ENCODE data around the gene METTL8.
"Not testable (repeated sequence)": the region's sequence is repeated elsewhere in the genome, so short reads cannot be mapped to it uniquely, and the experiment has no call there.

The METTL8 gene

GRCh38 chr2:171430516-171431410 is 3.0 kb downstream of the METTL8 start:
- DNase-seq (ENCODE audit: low spot score) = no peak

DNA sequence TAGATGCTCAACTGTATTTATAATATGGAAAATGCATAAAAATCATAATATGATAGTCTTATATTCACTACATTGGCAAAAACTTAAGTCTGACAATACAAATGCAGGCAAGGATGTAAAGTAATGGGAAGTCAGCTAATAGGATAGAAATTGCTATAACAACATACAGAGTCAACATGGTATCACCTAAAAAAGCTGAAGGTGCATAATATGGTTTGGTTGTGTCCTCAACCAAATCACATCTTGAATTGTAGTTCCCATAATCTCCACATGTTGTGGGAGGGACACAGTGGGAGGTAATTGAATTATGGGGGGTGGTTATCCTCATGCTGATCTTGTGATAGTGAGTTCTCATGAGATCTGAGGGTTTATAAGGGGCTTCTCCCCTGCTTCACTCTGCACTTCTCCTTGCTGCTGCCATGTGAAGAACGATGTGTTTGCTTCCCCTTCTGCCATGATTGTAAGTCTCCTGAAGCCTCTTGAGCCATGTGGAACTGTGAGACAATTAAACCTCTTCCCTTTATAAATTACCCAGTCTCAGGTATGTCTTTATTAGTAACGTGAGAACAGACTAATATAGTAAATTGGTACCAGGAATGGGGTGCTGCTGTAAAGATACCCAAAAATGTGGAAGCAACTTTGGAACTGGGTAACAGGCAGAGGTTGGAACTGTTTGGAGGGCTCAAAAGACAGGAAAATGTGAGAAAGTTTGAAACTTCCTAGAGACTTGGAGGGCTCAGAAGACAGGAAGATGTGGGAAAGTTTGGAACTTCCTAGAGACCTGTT is 10.9 kb downstream of the METTL8 start:
- not testable (repeated sequence) for DNase-seq (ENCODE audit: low spot score)

- no peak for DNase-seq (ENCODE audit: low spot score)
These were observed 12.8 kb downstream of the METTL8 start for GRCh38 chr2:171420728-171421563.

DNA sequence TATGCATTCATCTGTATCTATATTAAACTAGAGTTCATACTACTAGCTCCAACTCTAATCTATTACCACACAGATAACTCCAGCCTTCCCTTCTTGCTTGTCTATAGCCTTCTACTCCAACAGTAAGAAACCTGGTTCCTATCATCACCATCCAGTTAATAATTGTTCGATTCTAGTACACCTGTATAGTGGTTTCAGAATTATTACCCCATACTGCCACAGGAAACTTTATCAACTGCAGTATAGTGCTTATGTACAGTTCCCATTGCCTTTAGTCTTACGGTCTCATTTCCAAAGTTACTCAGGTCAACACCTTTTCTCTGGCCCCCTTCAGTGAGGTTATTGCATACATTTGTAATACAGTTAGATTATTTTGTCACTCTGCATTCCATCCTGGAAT is 14.5 kb downstream of the METTL8 start:
- no peak for DNase-seq (ENCODE audit: low spot score)

DNA sequence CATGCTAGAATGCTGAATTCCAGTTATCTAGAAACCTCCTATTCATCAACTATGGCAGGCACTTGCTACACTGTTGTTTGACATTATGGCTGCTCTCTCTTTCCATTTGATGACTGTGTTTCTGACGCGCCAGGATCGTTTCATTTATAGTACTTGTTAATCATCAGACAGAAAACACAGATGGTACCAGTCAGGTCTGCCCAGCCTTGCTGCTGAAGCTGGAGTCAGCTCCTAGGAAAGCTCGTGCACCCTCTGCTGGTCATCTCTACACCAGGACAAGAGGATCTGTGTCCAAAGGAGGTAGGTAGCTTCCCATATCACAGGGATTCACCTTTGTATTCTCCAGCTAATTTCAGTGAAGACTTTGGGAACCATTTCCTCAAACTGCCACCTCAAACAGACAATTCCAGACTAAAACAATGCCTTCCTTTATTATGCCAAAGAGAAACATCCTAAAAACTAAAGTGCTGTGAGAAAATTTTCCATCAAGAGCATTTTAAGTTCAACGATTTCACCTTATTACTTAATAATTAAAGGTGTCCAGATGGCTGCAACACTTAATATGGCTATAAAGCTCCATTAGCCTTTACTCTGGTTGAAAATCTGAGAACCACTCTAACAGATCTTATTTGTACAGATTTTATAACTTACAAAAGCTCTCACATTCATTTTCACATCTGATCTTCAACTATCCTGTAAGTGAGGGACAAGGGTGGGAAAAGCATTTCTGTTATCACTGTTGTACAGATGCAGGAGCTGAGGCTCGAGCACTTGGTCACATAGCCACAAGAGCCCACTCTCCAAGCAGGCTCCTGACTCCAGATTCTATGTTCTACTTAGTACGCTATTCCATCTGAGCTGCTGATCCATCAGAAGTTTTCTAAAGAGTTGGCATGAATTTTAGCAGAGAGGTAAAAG is 17.5 kb downstream of the METTL8 start:
- DNase-seq (ENCODE audit: low spot score) = peak; percentile 73

DNA sequence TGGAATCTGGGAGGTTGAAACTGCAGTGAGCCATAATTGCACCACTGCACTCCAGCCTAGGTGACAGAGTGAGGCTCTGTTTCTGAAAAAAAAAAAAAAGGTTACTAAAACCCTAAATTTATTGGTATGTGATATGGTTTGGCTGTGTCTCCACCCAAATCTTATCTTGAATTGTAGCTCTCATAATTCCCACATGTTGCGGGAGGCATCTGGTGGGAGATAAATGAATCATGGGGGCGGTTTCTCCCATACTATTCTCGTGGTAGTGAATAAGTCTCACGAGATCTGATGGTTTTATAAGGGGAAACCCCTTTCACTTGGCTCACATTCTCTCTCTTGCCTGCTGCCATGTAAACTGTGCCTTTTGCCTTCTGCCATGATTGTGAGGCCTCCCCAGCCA is 19.1 kb downstream of the METTL8 start:
- not testable (repeated sequence) for DNase-seq (ENCODE audit: low spot score)

GRCh38 chr2:171412571-171413175 is 21.1 kb downstream of the METTL8 start:
- no peak for DNase-seq (ENCODE audit: low spot score)

DNA sequence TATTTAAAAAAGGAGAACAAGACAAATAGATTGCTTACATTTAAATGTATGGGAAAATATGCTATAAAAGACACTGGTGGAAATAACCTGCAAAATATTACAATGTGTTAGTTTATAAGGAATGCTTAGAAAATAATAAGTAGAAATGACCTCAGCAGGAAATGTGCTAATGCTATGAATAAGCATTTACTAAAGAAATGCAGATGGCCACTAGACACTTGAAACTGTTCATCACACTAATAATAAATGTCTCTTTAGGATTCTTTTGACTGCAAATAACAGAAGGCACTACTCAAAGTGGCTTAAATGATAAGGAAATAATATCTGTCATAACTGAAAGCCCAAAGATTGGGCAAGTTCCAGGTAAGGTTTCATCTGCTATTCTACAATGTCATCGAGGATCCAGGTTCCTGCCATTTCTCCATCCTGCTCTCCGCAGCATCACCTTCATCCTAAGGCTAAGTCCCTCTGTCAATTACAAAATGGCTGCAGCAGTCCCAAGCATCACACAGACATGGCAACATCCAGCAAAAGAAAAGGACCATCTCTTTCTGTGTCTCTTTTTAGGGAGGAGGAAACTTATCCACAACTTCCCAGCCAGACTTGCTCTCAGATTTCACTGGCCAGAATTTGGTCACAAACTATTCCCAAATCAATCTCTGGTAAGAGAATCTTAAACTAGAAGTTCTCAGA is 21.9 kb downstream of the METTL8 start:
- DNase-seq (ENCODE audit: low spot score) = no peak

- DNase-seq (ENCODE audit: low spot score) = no peak
These were observed 22.6 kb downstream of the METTL8 start for GRCh38 chr2:171411214-171411613.

GRCh38 chr2:171410624-171411023 is 23.2 kb downstream of the METTL8 start:
- no peak for DNase-seq (ENCODE audit: low spot score)

- DNase-seq (ENCODE audit: low spot score) = no peak
These were observed 23.7 kb downstream of the METTL8 start for GRCh38 chr2:171410101-171410500.

DNA sequence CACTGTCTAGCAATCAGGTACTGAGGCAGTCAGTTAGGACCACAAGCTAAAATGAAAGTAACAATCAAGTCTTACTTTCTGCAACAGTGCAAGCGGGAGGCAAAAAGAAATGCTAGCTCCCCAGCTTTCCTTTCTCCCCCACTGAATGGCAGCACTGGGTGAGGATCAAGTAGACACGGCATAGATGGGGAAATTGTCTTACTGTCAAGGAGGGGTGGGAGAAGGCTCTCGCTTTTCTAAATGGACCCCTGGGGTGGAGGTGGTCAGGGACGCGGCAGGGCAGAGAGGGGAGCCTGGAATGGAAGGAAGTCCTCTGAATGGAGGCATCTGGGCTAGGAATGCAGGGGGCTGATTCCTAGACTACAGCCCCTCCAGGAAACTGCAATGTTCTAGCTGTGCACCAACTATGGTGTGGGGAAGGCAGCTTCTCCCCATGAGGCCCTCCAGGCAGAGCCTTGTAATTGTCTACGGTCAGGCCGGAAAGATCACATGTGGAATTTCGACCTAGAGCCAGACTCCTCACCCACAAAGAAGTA is 24.3 kb downstream of the METTL8 start:
- DNase-seq (ENCODE audit: low spot score) = no peak

DNA sequence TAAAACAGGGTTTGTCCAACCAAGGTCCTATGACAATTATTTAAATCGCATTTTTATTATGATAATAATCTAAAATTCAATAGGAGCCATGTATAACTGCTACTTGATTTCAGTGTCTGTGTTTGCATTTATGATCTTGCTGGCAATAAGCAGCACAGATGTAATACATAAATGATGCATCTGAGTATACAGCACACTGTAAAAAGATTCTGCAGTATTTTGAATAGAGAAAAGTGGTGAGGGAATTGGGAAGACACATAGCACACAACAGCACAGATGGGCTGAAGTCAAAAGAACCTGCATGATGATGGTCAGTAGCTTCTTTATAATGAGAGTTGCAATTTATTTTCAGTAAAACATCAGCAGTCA is 26.1 kb downstream of the METTL8 start:
- DNase-seq (ENCODE audit: low spot score) = no peak

GRCh38 chr2:171407030-171407675 is 26.6 kb downstream of the METTL8 start:
- DNase-seq (ENCODE audit: low spot score) = no peak

DNA sequence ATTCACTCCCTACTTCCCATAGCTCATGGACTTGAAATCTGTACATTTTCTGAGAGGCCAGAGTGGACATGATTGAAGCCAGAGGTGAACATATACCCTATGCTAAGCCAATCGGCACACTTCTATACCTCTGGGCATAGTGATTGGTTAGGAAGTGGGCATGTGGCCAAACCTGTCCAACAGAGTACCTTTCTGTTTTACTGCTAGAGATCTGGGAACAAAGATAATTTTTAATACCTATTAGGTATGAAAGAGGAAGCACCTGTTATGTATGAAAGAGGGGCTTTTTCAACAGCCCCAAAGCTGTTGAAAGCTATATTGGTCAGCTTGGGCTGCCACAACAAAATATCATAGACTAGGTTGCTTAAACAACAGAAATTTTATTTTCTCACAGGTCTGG is 27.7 kb downstream of the METTL8 start:
- no peak for DNase-seq (ENCODE audit: low spot score)

DNA sequence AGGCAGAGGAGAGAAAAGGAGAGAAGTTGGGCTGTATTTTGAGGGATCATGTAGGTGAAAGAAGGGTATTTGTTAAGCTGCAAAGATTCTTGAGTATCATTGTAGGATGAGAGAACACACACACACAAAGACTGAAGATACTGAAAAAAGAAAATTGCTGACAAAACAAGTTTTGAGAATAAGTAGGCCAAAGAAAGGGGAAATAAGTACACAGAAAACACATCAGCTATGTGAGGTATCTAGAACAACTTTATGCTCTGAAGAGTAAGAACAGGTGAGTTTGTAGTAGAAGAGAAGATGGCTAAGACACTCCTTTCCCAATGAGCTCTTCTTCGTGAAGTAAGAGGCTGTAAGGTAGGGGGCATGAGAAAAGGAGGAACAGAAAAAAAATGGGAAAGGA is 28.2 kb downstream of the METTL8 start:
- no peak for DNase-seq (ENCODE audit: low spot score)

DNA sequence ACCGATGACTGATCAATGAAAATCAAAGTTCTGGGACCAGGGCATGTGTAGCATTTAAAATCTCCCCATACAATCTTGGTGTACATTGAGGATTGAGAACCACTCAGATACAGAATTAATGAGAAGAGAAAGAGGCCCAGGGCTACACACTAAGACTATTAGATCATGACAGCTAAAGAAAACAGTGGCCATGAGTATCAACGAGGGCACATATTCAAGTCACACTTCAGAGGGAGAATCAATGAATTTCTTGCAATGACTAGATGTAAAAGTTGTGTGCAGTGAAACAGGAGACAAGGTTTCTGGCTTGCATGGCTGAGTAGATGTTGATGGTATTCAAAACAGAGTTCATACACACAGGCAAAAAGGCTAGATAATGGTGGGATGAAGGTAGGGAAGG is 29.1 kb downstream of the METTL8 start:
- no peak for DNase-seq (ENCODE audit: low spot score)

DNA sequence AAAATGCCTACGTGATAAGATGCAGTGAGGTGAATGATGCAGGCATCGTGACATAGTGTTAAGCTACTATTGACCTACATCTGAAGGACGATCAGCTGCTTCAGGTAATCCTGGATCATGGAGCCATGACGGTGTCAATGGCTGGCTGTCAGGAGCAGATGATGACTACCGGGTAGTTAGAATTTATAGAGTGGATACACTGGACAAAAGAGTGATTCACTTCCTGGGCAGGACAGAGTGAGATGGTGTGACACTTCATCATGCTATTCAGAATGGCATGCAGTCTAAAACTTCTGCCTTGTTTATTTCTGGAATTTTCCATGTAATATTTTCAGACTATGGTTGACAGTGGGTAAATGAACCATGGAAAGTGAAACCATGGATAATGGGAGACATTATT is 29.5 kb downstream of the METTL8 start:
- no peak for DNase-seq (ENCODE audit: low spot score)

- DNase-seq (ENCODE audit: low spot score) = no peak
These were observed 30.7 kb downstream of the METTL8 start for GRCh38 chr2:171402906-171403580.

Data from left forelimb (tissue), 1 donor.